ENCODE data around the gene FRMD8.

The FRMD8 gene

DNA sequence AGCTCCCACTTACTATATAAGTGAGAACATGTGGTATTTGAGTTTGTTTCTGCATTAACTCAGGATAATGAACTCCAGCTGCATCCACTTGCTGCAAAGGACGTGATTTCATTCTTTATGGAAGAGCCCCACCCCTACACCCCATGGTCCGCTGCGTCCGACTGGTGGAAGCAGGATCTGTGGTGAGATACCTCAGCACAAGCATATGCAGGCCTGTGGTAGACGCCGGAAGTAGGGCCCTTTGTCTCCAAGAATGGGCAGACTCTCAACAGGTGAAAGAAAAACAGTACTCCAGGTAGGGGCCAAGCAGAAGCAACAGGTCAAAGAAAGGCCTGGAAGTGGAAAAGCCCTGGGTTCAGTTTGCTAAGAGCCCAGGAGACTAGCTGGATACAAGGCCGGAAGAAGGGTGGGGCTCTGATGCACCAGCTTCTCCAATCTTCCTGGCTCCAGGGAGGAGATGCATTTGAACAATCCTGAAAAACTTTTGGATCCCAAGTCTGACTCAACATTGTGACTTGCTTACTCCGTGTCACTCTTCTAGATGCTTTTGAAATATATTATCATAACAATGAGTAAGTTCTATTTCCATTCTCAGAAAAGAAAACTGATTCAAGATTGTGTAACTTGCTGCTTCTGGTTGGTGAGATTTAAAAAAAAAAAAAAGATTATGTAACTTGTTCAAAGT is 66.5 kb downstream of the FRMD8 start:
- DNase-seq (ENCODE audit: low read depth in 2 of 2): no peak

DNA sequence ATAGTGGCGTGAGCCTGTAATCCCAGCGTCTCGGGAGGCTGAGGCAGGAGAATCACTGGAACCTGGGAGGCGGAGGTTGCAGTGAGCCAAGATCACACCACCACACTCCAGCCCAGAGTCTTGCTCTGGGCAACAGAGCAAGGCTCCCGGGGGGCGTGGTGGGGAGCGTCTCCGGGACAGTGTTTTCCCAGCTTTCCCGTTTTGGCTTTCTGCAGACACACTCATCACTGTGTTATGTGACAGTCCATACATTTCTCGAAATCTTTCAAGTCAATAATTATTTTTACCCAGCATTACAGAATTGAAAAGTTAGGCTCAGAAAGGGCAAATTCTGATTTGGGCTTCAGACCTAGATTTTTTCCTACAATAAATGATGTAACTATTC is 67.9 kb downstream of the FRMD8 start:
- no peak for DNase-seq (ENCODE audit: low read depth in 2 of 2)

DNA sequence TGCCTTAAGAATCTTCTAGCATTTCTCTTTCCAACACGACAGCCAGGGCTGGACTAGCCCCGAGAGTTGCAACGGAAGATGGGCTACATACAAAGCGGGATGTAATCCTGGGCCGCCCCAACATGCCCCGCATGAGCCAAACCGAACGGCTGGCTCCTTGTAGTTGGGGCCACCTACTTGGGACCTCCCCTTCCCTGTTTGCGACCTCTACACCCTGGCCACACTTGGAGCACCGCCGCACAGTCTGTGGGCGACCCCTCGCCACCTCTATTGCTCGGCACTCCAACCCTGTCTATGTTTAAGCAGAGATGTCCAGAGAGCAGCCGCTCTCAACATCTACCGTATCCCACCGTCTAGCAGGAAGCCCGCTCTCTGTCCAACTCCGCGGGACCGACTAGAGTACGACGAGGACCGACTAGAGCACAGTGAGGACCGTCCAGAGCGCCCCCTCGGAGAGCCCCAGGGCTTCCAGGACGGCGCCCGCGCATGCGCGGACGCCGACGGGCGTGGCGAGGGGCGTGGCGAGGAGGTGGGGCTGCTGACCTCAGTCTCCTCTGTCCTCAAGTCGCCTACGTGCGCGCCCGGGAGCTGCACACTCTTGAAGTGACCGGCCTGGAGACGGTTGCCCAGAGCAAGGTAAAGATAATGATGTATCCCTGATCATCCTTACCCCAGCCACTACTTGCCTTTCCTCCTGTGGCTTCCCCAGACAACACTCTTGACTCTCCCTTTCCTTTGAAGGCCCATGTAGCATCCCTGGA is 68.4 kb downstream of the FRMD8 start:
- peak; percentile 70 to 82 for DNase-seq (ENCODE audit: low read depth in 2 of 2)

DNA sequence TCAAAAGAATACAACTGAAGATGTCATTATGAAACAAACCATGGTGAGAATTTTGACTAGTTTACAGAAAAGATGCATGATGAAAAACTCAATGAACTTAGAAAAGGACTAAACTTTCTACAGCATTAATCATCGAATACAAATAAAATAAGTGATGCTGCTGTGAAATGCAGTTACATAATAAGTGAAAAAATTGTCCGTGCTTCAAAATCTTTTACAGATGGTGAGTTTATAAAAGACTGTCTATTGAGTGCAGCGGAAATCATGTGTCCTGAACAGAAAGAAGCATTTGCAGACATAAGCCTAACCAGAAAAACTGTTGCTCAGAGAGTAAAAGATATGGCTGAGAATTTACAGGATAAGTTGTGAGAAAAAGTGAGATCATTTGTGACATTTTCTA is 70.0 kb downstream of the FRMD8 start:
- DNase-seq (ENCODE audit: low read depth in 2 of 2): no peak

DNA sequence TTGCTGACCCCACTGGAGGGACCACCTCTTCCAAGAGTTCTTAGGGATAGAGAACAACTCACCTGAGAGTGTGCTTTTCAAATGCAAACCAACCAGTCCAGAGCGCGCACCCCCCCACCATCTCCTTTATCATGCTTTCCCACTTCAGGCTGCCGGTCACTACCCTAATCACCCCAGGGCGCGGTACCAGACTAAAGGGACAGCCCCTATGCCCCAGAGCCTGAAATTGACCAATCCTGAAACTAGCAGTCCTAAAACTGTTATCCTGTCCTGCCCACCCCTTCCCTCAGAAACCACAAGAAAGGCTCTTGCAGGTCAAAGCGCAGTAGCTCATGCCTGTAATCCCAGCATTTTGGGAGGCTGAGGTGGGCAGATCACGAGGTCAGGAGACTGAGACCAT is 73.1 kb downstream of the FRMD8 start:
- DNase-seq (ENCODE audit: low read depth in 2 of 2): no peak
